ENCODE measurements around the gene RASGRF2.

Gene RASGRF2

GRCh38 chr5:81247441-81247972 is 287.3 kb downstream of the RASGRF2 start:
- H2AFZ ChIP-seq: no peak overlapping the region
- no peak for TF ChIP-seq CTCF (IDR thresholded peaks at IDR 0.05)
- H3K36me3 ChIP-seq (ENCODE audit: control insufficient read depth, insufficient read depth, low read length): no peaks in the 10 kb centered on the region
- no peak overlapping the region for H3K9ac ChIP-seq
- H3K4me1 ChIP-seq: peaks cover 4% of the 10 kb centered on the region
- no peak overlapping the region for H3K4me3 ChIP-seq (ENCODE audit: low read depth, low read length)
- H3K27ac ChIP-seq: no peak overlapping the region
- no peaks in the 10 kb centered on the region for H3K9me3 ChIP-seq (ENCODE audit: control insufficient read depth, low read length)
- H3K4me2 ChIP-seq (ENCODE audit: low read length): no peak overlapping the region
- H3K27me3 ChIP-seq (ENCODE audit: control insufficient read depth, insufficient read depth, low read length): no peaks in the 10 kb centered on the region
- no peaks in the 10 kb centered on the region for H3K79me2 ChIP-seq

GRCh38 chr5:81249240-81249639 is 289.1 kb downstream of the RASGRF2 start:
- Histone ChIP-seq H3K27ac (no peak overlapping the region), H3K4me2 (ENCODE audit: low read length) (no peak overlapping the region), H3K27me3 (ENCODE audit: control insufficient read depth, insufficient read depth, low read length) (no peaks in the 10 kb centered on the region), H3K36me3 (ENCODE audit: control insufficient read depth, insufficient read depth, low read length) (no peaks in the 10 kb centered on the region), H3K79me2 (no peaks in the 10 kb centered on the region), H3K9ac (no peak overlapping the region), H3K9me3 (ENCODE audit: control insufficient read depth, low read length) (no peaks in the 10 kb centered on the region), H2AFZ (no peak overlapping the region), H3K4me3 (ENCODE audit: low read depth, low read length) (no peak overlapping the region), H3K4me1 (no peaks in the 10 kb centered on the region)
- TF ChIP-seq CTCF (IDR thresholded peaks at IDR 0.05): no peak

- no peaks in the 10 kb centered on the region for H3K79me2 ChIP-seq
- H3K36me3 ChIP-seq (ENCODE audit: control insufficient read depth, insufficient read depth, low read length): no peaks in the 10 kb centered on the region
- no peak overlapping the region for H3K4me3 ChIP-seq (ENCODE audit: low read depth, low read length)
- H3K9ac ChIP-seq: no peak overlapping the region
- no peaks in the 10 kb centered on the region for H3K4me1 ChIP-seq
- no peaks in the 10 kb centered on the region for H3K9me3 ChIP-seq (ENCODE audit: control insufficient read depth, low read length)
- no peak overlapping the region for H2AFZ ChIP-seq
- no peak overlapping the region for H3K4me2 ChIP-seq (ENCODE audit: low read length)
- H3K27ac ChIP-seq: no peak overlapping the region
- H3K27me3 ChIP-seq (ENCODE audit: control insufficient read depth, insufficient read depth, low read length): no peaks in the 10 kb centered on the region
- no peak for TF ChIP-seq CTCF (IDR thresholded peaks at IDR 0.05)
These were observed 289.8 kb downstream of the RASGRF2 start for GRCh38 chr5:81250004-81250403.

GRCh38 chr5:81251922-81252321 is 291.8 kb downstream of the RASGRF2 start:
- Histone ChIP-seq H3K4me2 (ENCODE audit: low read length) (no peak overlapping the region), H3K27ac (no peak overlapping the region), H3K9me3 (ENCODE audit: control insufficient read depth, low read length) (no peaks in the 10 kb centered on the region), H3K4me3 (ENCODE audit: low read depth, low read length) (no peak overlapping the region), H3K4me1 (no peaks in the 10 kb centered on the region), H3K79me2 (no peaks in the 10 kb centered on the region), H3K36me3 (ENCODE audit: control insufficient read depth, insufficient read depth, low read length) (no peaks in the 10 kb centered on the region), H2AFZ (no peak overlapping the region), H3K27me3 (ENCODE audit: control insufficient read depth, insufficient read depth, low read length) (no peaks in the 10 kb centered on the region), H3K9ac (no peak overlapping the region)
- no peak for TF ChIP-seq CTCF (IDR thresholded peaks at IDR 0.05)

- Histone ChIP-seq H3K27ac (no peak overlapping the region), H3K9me3 (ENCODE audit: control insufficient read depth, low read length) (no peaks in the 10 kb centered on the region), H3K36me3 (ENCODE audit: control insufficient read depth, insufficient read depth, low read length) (no peaks in the 10 kb centered on the region), H3K79me2 (no peaks in the 10 kb centered on the region), H2AFZ (no peak overlapping the region), H3K27me3 (ENCODE audit: control insufficient read depth, insufficient read depth, low read length) (no peaks in the 10 kb centered on the region), H3K4me2 (ENCODE audit: low read length) (no peak overlapping the region), H3K9ac (no peak overlapping the region), H3K4me1 (no peaks in the 10 kb centered on the region), H3K4me3 (ENCODE audit: low read depth, low read length) (no peak overlapping the region)
- TF ChIP-seq CTCF (IDR thresholded peaks at IDR 0.05): no peak
These were observed 292.7 kb downstream of the RASGRF2 start for GRCh38 chr5:81252904-81253303.

Data from parathyroid adenoma (tissue), 2 donors.